Fibroblast of lung (primary cell): ENCODE measurements around the gene TTF1.

Source experiments
- CTCF ChIP-seq, 2 donors: IDR thresholded peaks in 1 of 2; conservative IDR thresholded peaks in 1 of 2; 1 replicate in 1 of 2; 2 replicates in 1 of 2; pipeline ENCODE4 v1.5.1; 2011 to 2012; ENCODE audit warnings: low read length in 2 of 2, control low read depth in 1 of 2, inconsistent platforms in 1 of 2, low read depth in 1 of 2, mild to moderate bottlenecking in 1 of 2
- EZH2 ChIP-seq: IDR thresholded peaks from 2 replicates; pipeline ENCODE4 v1.5.1; 2012; ENCODE audit warnings: low read length, control low read depth, mild to moderate bottlenecking; ENCODE audit errors: missing control alignments

GRCh38 chr9:132341177-132341840 lies 65.3 kb downstream of the TTF1 start:
- TF ChIP-seq EZH2 (no peak), CTCF (conservative IDR thresholded peaks at IDR 0.05 in 1 of 2, IDR thresholded peaks at IDR 0.05 in 1 of 2; ENCODE audit: low read depth in 1 of 2, low read length in 2 of 2) (no peak)
